OCI-LY7 (cell line): ENCODE data around the gene RLN3. TPM values are rescaled to one million over a fixed set of nuclear protein-coding genes. Genes with fewer than 3 reads are reported as not detected.

Experiments
- BruUV-seq: library from RNA; stranded (reverse); fragments of 400-500 nt; replicated peaks from 2 replicates; lab custom pipeline; 2021; lab: Mats Ljungman, UMichigan
- CTCF ChIA-PET: fragments of 300-600 bp; sonication (Branson Sonifier 250); formaldehyde crosslinking; loops from one replicate; lab custom pipeline; 2022; ENCODE audit warnings: antibody characterized with exemption; ENCODE audit not compliant: unreplicated experiment; lab: Charles Lee
- POLR2A ChIA-PET: fragments of 300-600 bp; sonication (Branson Sonifier 250); formaldehyde crosslinking; loops from one replicate; lab custom pipeline; 2022; ENCODE audit warnings: antibody characterized with exemption; lab: Charles Lee
- DNase-seq: peaks from one replicate; pipeline ENCODE4 v3.0.0-alpha.2; 2015; ENCODE audit warnings: low spot score
- H2AFZ ChIP-seq: fragments of 200-600 bp; sonication (generic), shearing (Covaris generic); 2 replicates; pipeline ENCODE4 v1.6.1; 2014; ENCODE audit warnings: mild to moderate bottlenecking, antibody characterized with exemption, low read length, moderate library complexity
- H3K27ac ChIP-seq: fragments of 200-600 bp; sonication (generic); 2 replicates; pipeline ENCODE4 v1.5.1; 2014; ENCODE audit warnings: mixed run types, low read depth, mild to moderate bottlenecking, moderate library complexity, low read length, inconsistent platforms; ENCODE audit not compliant: poor library complexity, severe bottlenecking
- H3K36me3 ChIP-seq: fragments of 200-600 bp; sonication (generic); 2 replicates; pipeline ENCODE4 v1.6.1; 2014; ENCODE audit warnings: mild to moderate bottlenecking, antibody characterized with exemption, low read length, moderate library complexity, mixed read lengths; ENCODE audit not compliant: insufficient read depth
- H3K4me1 ChIP-seq: fragments of 200-600 bp; sonication (generic); 2 replicates; pipeline ENCODE4 v1.5.1; 2014; ENCODE audit warnings: mild to moderate bottlenecking, low read length; ENCODE audit not compliant: insufficient read depth, poor library complexity, severe bottlenecking
- H3K4me2 ChIP-seq: fragments of 200-600 bp; sonication (generic); 2 replicates; pipeline ENCODE4 v1.6.1; 2014; ENCODE audit warnings: mild to moderate bottlenecking, low read length
- H3K4me3 ChIP-seq: fragments of 200-600 bp; sonication (generic); 2 replicates; pipeline ENCODE4 v1.5.1; 2014; ENCODE audit warnings: mild to moderate bottlenecking, low read depth, low read length; ENCODE audit not compliant: poor library complexity, severe bottlenecking
- H3K79me2 ChIP-seq: fragments of 200-600 bp; sonication (generic); 2 replicates; pipeline ENCODE4 v1.6.1; 2016; ENCODE audit warnings: low read depth, mild to moderate bottlenecking, low read length, moderate library complexity, mixed read lengths; ENCODE audit not compliant: insufficient read depth
- H3K9me2 ChIP-seq: fragments of 200-600 bp; sonication (generic); 2 replicates; pipeline ENCODE4 v1.6.1; 2016; ENCODE audit warnings: mild to moderate bottlenecking, low read length, mixed read lengths; ENCODE audit not compliant: insufficient read depth
- H3K9me3 ChIP-seq: fragments of 200-600 bp; sonication (generic); 2 replicates; pipeline ENCODE4 v1.6.1; 2014; ENCODE audit warnings: mild to moderate bottlenecking, mixed run types, low read length, mixed read lengths
- H4K20me1 ChIP-seq: fragments of 200-600 bp; sonication (generic); 2 replicates; pipeline ENCODE4 v1.6.1; 2014; ENCODE audit warnings: mild to moderate bottlenecking, antibody characterized with exemption, low read length, moderate library complexity, mixed read lengths; ENCODE audit not compliant: insufficient read depth
- CTCF ChIP-seq: fragments of 200-600 bp; sonication (generic); conservative IDR thresholded peaks from 2 replicates; pipeline ENCODE4 v1.5.1; 2014; ENCODE audit warnings: mild to moderate bottlenecking, antibody characterized with exemption, low read length, moderate library complexity, mixed read lengths
- EZH2phosphoT487 ChIP-seq: fragments of 200-600 bp; sonication (generic); IDR thresholded peaks from 2 replicates; pipeline ENCODE4 v1.6.1; 2018; ENCODE audit warnings: low read depth, borderline replicate concordance, mild to moderate bottlenecking, mixed run types, antibody characterized with exemption, low read length, moderate library complexity, mixed read lengths
- intact Hi-C: fragments of 100-400 bp; cut with micrococcal nuclease; formaldehyde crosslinking; loops from one replicate; pipeline ENCODE4 v1.10.0; 2022; ENCODE audit not compliant: unreplicated experiment
- total RNA-seq, 2 experiments: library from RNA; depleted of rRNA in 1 of 2; stranded (reverse); fragments of >200 nt in 1 of 2; shearing (Covaris generic) in 1 of 2; gene quantifications; 2 replicates each; pipeline ENCODE4 v1.2.3, GENCODE V29; 2014 to 2022

The RLN3 gene
- total RNA-seq, 2 experiments from 2014 or later, result not detected

GRCh38 chr19:14002571-14003250, 25.2 kb upstream of the RLN3 start:
- H4K20me1 ChIP-seq, result no peaks in the 10 kb centered on the region
- peak overlapping the region; percentile 38; the same call in 1 of the 2 replicates for H2AFZ ChIP-seq
- TF ChIP-seq CTCF (no peak), EZH2phosphoT487 (no peak)
- H3K79me2 ChIP-seq, result peaks cover 60% of the 10 kb centered on the region
- H3K36me3 ChIP-seq, result peaks cover 25% of the 10 kb centered on the region
- peak overlapping the region; percentile 38 for H3K4me3 ChIP-seq
- peak overlapping the region; percentile 87 for H3K27ac ChIP-seq
- H3K4me1 ChIP-seq, result peaks cover 52% of the 10 kb centered on the region
- ChIA-PET POLR2A (interaction anchor here (0.7 to 5.6 kb wide), 3 partner anchors 18 to 627 kb away, joined by 3 to 39 read pairs (median 6); partner anchors contain the start of gene DCAF15), CTCF (interaction anchor here (1.5 kb wide), 1 partner anchor 16 kb away, joined by 3 read pairs; no protein-coding TSS in a partner anchor)
- H3K9me2 ChIP-seq, result no peaks in the 10 kb centered on the region
- no TSS peak for BruUV-seq
- DNase-seq, result peak; percentile 79
- H3K9me3 ChIP-seq, result peaks cover 9% of the 10 kb centered on the region
- peak overlapping the region; percentile 72 for H3K4me2 ChIP-seq
- intact Hi-C loops, result no loop called here

DNA sequence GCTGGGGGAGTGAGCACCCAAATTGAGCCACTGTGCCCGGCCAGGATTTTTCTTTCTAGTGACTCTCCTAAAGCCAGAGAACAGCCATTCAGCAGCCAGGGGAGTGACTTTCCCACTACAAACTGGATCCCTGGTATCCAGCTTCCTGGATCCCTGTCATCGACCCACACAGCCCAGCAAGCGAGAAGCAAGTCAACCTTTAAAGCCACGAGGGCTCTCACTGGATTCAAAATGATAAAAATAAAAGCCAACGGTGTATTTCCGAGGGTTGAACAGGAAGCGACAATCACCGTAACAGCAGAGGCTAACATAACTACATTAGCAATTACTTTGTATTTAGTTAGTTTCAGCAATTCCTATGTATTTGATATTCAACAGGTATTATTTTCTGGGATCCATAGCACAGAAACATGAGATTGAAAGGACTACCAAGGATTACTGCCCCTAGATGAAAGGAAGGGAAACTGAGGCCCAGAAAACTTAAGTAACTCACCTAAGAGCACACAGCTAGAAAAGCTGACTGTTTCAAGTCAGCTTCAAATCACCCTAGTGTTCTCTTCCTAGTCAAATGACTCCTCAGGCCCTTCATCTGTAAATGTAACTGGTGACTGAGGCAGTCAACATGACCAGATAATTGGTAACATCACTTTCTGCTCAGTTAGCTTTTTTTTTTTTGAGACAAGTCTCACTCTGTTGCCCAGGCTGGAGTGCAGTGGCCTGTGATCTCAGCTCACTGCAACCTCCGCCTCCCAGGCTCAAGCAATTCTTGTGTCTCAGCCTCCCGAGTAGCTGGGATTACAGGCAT, 24.5 kb upstream of the RLN3 start:
- TF ChIP-seq EZH2phosphoT487, result no peak
- TF ChIP-seq CTCF, result no peak
- Histone ChIP-seq H3K4me1 (peaks cover 52% of the 10 kb centered on the region), H3K9me2 (no peaks in the 10 kb centered on the region), H3K36me3 (peaks cover 23% of the 10 kb centered on the region), H3K27ac (peak overlapping the region; percentile 87), H3K4me2 (peak overlapping the region; percentile 72), H3K9me3 (peaks cover 9% of the 10 kb centered on the region), H2AFZ (peak overlapping the region; percentile 38; the same call in 1 of the 2 replicates), H4K20me1 (no peaks in the 10 kb centered on the region), H3K79me2 (peaks cover 60% of the 10 kb centered on the region), H3K4me3 (peak overlapping the region; percentile 38)
- intact Hi-C loops, result no loop called here
- no TSS peak for BruUV-seq
- ChIA-PET CTCF (interaction anchor here (0.6 to 1.5 kb wide), 3 partner anchors 15 to 822 kb away, joined by 3 to 4 read pairs (median 3); no protein-coding TSS in a partner anchor), POLR2A (interaction anchor here (0.6 to 5.6 kb wide), 5 partner anchors 11 to 126 kb away, joined by 3 to 39 read pairs (median 6); no protein-coding TSS in a partner anchor)
- peak; percentile 48 for DNase-seq
